ENCODE data around the gene ANAPC2.
"Not testable (repeated sequence)": the region's sequence is repeated elsewhere in the genome, so short reads cannot be mapped to it uniquely, and the experiment has no call there.

Gene ANAPC2

DNA sequence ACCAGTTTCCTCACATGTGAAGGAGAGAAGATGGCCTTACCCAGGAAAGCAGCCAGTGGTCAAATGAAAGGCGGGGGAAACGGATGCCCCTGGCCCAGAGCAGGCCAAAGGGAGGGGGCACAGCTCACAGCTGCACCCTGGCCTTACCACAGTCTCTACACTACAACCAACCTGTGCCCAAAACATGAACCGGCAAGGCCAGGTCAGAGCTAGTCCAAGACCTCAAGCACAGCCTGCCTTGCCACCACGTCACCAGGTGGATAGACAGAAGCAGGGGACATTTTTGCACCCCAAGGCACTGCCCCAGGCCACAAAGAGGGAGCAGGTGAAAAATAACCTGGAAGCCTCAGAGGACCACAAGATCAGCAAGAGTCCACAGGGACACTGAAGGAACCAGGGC is 44.9 kb downstream of the ANAPC2 start:
- no peak for DNase-seq (ENCODE audit: low spot score)

DNA sequence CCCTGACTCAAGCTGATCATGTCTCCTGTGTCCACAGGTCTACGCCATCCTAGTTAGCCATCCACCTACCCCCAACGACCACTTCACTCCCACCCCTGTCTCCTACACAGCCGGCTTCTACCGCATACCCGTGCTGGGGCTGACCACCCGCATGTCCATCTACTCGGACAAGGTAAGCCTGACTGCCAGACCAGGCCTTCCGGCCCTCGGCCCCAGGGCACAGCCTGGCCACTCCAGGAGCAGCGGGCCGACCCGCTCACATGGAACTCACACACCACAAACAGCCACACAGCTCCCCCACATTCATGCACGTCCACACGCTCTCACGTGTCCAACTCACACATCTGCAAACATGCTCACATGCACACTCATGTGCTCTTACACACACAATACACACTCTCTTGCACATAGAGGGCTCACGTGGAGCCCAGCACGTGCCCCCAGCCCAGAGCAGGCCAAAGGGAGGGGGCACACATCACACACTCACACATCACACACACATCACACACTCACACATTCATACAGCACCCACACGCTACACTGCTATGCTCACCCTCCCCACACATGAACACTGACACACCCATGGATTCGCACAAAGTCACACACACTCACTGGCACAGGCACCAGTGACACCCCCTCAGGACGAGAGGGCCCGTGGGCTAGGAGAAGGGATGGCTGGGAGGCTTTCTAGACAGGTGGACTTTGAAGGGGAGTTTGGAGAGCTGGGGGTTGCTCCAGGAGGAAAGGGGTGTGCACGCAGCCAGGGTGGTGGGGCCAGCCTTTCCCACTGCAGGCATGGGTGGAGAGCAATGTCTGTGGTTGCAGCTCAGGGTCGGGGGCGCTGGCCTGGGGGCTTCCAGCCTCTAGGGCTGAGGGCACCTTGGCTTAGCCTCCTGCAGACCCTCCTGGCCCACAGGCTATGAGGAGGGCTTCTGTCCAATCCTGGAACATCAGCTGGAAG is 46.1 kb downstream of the ANAPC2 start:
- DNase-seq (ENCODE audit: low spot score) = no peak

GRCh38 chr9:137141050-137141810 is 47.1 kb downstream of the ANAPC2 start:
- no peak for DNase-seq (ENCODE audit: low spot score)

DNA sequence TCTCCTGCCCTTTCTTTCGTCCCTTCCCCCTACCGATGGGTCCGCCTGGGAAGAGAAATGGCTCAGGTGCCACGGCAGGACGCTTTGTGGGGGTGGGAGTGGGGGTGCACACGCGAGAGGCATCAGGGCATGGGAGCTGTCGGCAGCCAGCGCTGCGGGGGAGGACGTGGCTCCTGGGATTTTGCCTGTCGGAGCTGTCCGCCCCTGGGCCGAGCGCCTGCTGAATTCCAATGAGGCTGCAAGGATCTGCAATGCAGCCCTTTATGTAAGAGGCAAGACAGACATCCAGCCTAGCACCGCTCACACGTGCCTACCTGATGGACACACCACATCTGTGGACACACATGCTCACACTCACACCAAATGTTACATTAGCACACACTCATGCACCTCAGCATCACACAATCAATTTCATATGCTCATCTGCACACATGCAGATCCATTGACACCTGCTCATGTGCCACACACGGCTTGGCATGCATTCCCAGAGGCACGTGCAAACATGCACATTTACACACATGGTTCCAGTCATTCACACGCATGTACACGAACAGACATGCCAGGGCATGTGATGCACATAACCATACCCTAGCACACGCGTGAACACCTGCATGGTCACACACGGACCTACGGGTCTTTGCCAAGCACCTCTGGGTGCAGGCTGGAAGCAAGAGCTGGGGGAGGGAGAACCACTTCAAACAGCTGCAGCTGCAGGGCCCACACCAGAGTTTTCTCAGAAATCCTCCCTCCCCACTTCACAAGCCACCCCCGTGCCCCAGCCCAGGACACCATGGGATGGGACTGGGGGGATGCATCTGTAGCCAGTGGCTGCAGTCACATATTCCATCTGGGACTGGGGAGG is 48.0 kb downstream of the ANAPC2 start:
- DNase-seq (ENCODE audit: low spot score) = no peak

DNA sequence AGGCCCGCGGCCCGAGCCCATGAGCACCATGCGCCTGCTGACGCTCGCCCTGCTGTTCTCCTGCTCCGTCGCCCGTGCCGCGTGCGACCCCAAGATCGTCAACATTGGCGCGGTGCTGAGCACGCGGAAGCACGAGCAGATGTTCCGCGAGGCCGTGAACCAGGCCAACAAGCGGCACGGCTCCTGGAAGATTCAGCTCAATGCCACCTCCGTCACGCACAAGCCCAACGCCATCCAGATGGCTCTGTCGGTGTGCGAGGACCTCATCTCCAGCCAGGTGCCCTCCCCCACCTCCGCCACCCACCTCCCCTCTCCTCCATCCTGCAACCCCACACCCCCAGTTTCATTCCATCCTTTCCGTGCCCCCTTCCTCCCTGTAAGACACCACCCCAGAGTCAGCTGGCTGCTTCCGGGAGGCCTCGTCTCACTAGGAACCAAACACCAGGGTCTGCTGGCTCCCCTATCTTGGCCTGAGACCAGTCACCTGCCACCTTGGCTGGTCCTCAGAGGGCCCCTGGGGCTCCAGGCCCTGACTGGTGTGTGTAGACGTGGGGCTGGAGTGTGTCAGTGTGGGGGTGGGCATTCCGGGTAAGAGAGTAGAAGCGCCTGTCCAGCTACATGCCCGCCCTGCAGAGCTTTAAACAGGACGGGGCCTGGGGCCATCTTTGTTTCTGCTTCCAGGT is 48.8 kb downstream of the ANAPC2 start:
- no peak for DNase-seq (ENCODE audit: low spot score)

DNA sequence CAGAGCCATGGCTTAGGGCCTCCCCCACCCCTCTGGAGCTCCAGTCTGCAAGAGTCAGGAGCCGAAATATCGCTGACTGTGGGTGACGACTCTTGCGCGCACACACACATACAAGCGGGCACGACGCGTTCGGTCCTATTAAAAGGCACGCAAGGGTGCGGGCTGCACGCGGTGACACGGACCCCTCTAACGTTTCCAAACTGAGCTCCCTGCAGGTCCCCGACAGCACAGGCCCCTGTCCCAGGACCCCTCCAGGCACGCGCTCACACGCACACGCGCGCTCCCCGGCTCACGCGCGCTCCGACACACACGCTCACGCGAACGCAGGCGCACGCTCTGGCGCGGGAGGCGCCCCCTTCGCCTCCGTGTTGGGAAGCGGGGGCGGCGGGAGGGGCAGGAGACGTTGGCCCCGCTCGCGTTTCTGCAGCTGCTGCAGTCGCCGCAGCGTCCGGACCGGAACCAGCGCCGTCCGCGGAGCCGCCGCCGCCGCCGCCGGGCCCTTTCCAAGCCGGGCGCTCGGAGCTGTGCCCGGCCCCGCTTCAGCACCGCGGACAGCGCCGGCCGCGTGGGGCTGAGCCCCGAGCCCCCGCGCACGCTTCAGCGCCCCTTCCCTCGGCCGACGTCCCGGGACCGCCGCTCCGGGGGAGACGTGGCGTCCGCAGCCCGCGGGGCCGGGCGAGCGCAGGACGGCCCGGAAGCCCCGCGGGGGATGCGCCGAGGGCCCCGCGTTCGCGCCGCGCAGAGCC is 49.5 kb downstream of the ANAPC2 start, which contains the start of gene GRIN1:
GRIN1 (plus strand) TSS at position 433 of the 746 bp plus-strand sequence. CDS start 333 bp downstream, outside the sequence.
- DNase-seq (ENCODE audit: low spot score) = no peak

- no peak for DNase-seq (ENCODE audit: low spot score)
Measured at GRCh38 chr9:137138058-137138721, 50.2 kb downstream of the ANAPC2 start.

DNA sequence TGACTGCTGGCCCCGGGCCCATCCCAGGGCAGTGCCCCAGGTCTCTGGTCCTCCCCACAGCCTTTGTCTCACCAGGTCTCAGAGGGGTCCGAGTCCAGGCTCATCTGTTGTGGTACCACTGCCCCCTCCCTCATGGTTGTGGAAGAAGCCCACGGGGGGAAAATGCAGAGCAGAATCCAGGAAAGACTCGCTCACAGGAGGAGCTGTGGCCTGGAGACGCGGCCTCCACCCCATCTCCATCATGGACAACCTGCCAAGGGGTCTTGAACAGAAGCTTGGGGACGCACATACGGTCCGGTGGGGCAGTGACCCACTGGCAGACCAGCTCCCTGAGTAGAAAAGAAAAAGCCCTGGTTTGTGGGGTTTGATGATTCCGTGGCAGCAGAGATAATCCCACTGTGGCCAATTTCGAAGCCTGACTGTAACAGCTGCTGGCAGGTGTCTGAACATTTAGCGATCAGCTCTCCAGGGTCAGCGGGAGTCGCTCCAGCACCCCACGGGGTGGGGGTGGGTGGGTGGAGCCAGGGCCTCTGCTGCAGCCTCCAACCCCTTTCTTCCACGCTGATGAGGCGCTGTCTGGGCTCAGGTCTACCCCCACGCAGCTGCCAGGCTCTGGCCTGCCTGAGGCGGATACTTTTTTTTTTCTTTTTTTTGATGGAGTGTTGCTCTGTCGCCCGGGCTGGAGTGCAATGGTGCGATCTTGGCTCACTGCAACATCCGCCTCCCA is 51.3 kb downstream of the ANAPC2 start:
- no peak for DNase-seq (ENCODE audit: low spot score)

DNA sequence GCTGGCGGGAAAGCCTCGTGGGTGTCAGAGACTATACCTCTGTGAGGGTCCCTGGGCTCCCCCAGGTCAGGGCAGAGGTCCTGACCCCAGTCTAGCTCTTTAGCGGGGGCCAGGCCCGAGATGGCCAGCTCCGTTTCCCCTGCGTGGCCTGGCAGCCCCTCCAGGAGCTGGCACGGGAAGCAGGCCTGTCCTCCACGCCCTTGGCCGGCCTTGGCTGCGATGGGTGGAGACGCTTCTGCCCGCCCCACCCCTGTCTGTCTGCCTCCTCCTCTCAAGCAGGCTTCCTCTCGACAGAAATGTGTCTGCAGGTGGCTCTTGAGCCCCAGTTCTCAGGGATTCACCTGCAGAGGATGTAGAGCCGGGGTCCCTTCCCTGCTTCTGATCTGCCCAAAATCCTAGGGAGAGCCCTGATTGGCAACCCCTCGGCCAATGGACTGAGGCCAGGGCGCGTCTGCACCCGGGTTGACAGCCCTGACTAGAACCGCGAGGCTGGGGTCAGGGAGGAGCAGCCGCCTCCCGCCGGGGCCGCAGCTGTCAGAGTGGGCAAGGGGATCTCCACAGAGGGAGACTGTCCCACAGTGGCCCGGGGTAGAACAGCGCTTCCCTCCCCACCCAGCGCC is 52.0 kb downstream of the ANAPC2 start:
- no peak for DNase-seq (ENCODE audit: low spot score)

GRCh38 chr9:137135154-137135553 is 53.2 kb downstream of the ANAPC2 start:
- not testable (repeated sequence) for DNase-seq (ENCODE audit: low spot score)

- DNase-seq (ENCODE audit: low spot score) = no peak
Measured at GRCh38 chr9:137134191-137134590, 54.2 kb downstream of the ANAPC2 start.

- no peak for DNase-seq (ENCODE audit: low spot score)
Measured at GRCh38 chr9:137130176-137130755, 58.1 kb downstream of the ANAPC2 start.

DNA sequence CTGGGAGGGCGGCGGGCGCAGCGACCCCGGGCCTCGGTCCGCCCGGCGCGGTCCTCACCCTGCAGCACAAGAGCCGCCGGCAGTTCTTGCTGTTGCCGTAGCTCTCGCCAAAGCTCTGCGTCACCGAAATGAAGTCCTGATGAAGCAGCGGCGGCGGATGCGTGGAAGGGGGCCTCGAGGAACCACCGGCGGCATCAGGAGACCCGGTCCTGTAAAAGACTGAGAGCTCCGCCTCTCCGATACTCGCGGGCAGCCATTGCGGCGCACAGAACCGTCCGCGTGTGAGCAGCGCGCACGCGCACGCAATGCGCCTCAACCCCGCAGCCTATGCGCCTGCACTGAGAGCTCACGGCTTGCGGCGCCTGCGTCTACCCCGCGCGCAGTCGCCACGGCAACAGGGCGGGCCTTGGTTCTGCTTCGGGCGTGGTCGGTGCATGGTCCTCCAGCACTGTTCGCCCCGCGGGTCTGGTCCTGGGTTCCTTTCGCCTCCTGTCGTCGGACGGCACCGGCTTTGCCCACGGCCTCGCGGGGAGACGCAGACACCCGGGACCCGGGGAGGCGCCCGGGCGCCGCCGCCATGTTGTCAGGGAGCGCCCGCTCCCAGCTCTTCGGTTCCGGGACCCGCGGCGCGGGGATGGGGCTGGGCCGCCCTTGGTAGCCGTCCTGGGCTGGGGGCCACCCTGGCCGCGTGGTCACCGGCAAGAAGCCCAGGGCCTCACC is 58.7 kb downstream of the ANAPC2 start:
- DNase-seq (ENCODE audit: low spot score) = peak; percentile 75

GRCh38 chr9:137128862-137129455 is 59.4 kb downstream of the ANAPC2 start:
- no peak for DNase-seq (ENCODE audit: low spot score)

DNA sequence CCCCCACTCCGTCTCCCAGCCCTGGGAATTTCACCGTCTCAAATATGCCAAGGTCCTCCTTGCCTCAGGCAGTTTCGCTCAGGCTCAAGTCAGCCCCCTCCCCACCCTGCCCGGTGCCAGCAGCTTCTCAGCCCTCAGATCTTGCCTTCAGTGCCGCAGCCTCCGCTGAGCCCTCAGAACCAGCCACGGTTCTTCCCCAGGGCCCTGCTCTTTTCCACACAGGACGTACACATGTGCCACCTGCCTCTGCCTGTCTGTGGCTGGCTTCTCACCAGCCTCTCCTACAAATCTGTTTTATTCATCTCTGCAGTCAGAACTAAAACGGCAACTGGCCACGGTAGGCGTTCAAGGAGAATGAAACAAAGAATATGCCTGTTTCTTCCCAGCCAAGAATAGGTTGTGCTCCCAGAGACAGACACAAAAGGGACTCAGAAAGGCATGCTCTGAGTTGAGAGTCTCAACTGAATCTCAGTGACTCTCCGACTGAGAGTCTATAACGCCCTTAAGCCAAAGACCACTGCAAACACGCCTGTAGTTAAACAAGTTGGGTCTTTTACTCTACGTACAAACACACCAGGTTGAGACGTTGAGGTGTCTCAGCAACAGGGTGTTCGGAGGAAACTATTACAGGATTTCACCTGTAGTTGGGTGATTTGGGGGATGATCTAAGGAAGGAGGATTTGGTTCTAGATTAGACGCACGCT is 60.0 kb downstream of the ANAPC2 start:
- DNase-seq (ENCODE audit: low spot score) = no peak

- DNase-seq (ENCODE audit: low spot score) = peak; percentile 15
Measured at GRCh38 chr9:137127301-137128157, 60.8 kb downstream of the ANAPC2 start.
